GM19455 (cell line): ENCODE results near the gene ZBTB5.
"Not testable (repeated sequence)": the region's sequence is repeated elsewhere in the genome, so short reads cannot be mapped to it uniquely, and the experiment has no call there.

Source experiments
- ATAC-seq: cut with Tn5 transposase; IDR thresholded peaks from one replicate; pipeline ENCODE4 v1.9.1; 2021; ENCODE audit not compliant: unreplicated experiment

The ZBTB5 gene

DNA sequence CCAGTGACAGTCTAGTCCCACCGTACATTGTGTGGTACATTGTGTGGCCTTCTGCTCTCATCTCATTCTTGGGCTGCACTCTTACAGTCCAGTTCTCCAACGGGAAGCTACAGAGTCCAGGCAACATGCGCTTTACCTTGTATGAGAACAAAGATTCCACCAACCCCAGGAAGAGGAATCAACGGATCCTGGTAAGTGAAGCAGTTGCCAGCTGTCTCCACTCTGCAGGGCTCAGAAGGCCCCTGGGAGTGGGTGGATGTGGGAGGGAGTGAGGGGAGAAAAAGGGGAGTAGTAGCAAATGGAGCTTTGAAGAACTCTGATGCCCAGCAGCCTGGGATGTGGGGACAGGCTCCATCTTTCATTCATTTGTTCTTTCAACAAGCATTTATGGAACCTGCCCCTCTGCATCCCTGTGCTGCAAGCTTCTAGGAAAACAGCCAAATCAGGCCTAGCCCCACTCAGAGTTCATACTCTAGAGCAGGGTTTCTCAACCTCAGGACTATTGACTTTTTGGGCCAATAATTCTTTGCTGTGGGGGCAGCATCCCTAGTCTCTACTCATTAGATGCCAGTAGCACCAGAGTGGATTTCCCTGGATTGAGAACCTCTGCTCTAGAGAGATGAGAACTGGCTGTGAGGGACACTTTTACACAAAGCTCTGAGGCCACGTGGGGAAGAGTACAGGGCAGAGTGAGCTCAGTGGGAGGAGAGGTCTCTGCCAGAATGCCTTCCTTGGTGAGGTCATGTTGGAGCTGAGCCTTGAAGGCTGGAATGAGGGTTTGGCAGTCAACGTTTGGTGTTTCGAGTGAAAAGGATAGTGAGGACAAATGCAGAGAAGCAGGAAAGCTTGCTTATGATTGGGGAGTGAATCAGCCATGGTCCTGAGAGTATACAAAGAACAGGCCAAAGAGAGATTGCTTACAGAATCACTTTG lies 21.6 kb upstream of the ZBTB5 start:
- ATAC-seq: no peak

DNA sequence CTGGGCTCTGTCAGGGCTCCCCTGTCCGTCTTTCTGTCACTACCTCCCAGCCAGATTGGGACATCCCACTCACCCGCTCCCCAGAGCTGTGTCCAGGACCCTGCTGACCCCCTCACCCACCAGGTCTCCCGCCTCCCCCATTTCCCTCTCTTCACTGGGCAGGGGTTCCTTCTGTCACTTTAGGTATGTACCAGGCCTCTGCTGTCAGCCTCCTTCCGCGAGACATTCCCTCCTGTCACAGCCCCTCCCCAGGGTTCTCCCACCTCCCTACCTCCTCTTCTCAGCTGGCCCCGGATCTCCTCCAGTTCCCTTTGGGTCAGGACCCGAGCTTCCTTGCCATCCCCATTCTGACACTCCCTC lies 21.0 kb upstream of the ZBTB5 start:
- ATAC-seq: no peak

DNA sequence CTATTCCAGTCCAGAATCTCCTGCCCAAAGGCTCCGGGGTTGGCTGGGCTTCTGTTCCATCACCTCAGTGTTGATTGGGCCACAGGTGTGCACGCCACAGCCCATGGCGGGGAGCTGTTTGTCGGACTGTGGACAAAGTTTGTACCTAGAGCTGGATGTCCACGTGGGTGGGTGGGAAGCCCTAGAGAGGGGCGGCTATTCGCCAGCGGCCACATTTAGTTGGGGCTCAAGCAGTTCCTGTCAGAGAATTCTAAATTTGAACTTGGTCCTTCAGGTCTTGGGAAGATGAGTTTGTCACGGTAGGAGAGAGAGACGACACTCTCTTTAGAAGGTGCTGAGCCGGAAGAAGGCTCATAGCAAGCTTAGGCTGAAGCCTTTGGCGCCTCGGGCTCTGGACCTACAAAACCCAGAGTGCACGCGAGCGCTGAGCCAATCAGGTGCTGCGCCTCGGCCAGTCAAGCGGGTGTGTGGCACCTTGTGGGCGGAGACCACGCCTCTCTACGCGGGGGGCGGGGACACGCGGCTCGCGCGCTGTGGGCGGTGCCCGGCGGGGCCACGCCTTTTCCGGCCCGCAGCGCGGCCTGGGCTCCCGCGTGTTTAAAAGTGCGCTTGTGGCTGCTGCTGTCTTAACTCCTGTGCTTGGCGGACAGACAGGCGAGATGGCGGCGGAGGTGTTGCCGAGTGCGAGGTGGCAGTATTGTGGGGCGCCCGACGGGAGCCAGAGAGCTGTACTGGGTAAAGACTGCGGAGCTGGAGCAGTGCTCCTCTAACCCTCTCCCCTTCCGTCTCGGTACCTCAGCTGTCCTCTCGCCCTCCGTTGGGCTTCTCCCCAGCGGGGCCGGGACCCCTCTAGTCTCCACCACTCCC lies 20.4 kb upstream of the ZBTB5 start, which contains the start of gene POLR1E:
POLR1E (plus strand) TSS at position 560 of the 867 bp plus-strand sequence; CDS start at position 660, 100 bp downstream.
- ATAC-seq: peak; percentile 98

DNA sequence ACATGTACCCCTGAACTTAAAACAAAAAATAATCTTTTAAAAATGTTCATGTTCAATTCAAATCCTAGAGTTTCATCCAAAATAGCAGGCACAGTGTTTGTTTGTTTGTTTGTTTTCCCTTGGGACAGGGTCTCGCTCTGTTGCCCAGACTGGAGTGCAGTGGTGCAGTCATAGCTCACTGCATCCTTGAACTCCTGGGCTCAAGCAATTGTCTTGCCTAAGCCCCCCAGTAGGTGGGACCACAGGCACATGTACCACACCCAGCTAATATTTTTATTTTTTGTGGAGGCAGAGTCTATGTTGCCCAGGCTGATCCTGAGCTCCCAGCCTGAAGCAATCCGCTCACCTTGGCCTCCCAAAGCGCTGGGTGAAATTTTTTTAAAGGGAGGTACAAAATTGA lies 15.5 kb upstream of the ZBTB5 start:
- ATAC-seq: no peak

DNA sequence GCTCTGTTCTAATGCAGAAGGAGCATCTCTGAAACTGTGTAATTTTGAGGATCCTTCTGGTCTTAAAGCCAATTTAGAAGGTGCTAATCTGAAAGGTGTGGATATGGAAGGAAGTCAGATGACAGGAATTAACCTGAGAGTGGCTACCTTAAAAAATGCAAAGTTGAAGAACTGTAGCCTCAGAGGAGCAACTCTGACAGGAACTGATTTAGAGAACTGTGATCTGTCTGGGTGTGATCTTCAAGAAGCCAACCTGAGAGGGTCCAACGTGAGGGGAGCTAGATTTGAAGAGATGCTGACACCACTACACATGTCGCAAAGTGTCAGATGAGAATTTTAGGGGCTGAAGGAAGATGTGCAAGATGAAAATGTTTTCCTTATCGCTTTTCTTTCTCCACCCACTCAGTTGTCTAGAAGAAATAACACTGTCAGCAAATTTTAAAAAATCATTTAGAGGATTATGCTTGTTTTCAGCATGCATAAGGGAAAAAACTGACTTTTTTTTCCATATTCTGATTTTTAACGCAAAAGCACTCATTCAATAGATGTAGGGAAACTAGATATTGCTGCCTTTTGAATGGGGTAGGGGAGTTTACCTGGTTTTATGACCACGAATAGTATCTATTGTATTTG lies 12.9 kb upstream of the ZBTB5 start:
- not testable (repeated sequence) for ATAC-seq

DNA sequence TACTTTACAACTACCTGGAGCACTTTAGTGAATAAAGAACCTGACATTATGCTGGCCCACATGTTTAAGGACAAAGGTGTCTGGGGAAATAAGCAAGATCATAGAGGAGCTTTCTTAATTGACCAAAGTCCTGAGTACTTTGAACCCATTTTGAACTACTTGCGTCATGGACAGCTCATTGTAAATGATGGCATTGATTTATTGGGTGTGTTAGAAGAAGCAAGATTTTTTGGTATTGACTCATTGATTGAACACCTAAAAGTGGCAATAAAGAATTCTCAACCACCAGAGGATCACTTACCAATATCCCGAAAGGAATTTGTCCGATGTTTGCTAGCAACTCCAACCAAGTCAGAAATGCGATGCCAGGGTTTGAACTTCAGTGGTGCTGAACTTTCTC lies 12.2 kb upstream of the ZBTB5 start:
- not testable (repeated sequence) for ATAC-seq

- no peak for ATAC-seq
These were observed 11.7 kb upstream of the ZBTB5 start for GRCh38 chr9:37476930-37477329.

- no peak for ATAC-seq
These were observed 9.2 kb upstream of the ZBTB5 start for GRCh38 chr9:37474438-37474837.

- not testable (repeated sequence) for ATAC-seq
These were observed 8.7 kb upstream of the ZBTB5 start for GRCh38 chr9:37473982-37474381.

DNA sequence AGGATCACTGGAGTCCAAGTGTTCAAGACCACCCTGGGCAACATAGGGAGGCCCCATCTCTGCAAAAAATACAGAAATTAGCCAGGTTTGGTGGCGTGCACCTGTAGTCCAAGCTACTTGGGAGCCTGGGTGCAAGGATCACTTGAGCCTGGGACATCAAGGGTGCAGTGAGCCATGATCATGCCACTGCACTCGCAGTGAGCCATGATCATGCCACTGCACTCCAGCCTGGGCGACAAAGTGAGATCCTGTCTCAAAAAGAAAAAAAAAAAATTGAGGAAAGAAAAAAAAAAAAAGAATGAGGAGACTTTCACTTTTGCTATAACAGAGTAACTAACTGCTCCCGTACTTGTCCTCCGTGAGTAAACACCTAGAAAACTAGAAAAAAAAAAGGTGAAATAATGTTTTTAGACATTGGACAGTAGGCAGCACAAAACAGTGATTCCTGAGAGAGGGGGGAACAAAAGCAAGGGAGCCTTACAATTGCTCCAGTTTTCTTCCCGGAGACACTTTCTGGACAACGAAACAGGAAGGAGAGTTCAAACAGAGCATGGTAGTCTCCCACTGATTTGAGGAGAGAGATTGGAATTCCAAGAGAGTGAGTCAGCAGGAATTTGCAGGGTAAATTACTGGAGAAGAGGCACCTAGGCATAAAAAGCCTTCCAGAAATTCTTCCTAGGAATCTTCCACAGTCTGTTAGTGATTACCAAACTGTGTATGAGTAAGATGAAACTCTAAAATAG lies 6.9 kb upstream of the ZBTB5 start:
- ATAC-seq: no peak

DNA sequence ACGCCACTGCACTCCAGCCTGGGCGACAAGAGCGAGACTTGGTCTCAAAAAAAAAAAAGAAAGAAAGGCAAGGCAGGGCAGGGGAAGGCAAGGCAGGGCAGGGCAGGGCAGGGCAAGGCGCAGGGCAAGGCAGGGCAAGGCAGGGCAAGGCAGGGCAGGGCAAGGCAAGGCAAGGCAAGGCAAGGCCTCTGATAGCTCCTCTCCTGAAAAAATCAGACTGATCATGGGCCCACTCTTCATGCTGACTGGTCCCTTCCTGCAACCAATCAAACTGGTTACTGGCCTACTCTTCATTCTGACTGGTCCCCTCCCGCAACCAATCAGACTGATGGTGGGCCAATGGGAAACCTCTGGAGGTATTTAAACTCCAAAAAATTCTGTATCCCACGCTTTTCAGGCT lies 3.4 kb upstream of the ZBTB5 start:
- no peak for ATAC-seq

GRCh38 chr9:37467530-37467929 lies 2.3 kb upstream of the ZBTB5 start:
- not testable (repeated sequence) for ATAC-seq

- peak; percentile 1 for ATAC-seq
These were observed 923 bp upstream of the ZBTB5 start for GRCh38 chr9:37466037-37466709.

GRCh38 chr9:37464426-37465248 lies 613 bp downstream of the ZBTB5 start:
- peak; percentile 43 for ATAC-seq

DNA sequence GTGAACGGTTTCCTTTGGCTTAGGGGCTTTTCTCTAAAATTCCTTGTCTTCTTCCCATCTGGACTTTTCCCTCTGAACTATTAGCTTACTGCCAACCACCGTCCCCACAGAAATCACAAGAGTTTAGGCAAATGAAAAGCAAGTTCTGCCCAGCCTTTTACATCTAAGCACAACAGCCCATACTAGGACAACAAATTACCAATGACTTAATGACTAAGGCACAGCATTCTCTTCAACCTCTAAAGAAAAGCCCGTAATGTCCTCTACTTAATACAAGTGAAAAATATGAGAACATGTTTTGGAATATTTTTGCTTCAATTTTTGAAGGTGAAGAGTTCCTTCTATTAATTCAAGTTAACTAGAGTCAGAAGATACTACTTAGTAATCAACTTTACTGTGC lies 1.2 kb downstream of the ZBTB5 start:
- ATAC-seq: no peak

DNA sequence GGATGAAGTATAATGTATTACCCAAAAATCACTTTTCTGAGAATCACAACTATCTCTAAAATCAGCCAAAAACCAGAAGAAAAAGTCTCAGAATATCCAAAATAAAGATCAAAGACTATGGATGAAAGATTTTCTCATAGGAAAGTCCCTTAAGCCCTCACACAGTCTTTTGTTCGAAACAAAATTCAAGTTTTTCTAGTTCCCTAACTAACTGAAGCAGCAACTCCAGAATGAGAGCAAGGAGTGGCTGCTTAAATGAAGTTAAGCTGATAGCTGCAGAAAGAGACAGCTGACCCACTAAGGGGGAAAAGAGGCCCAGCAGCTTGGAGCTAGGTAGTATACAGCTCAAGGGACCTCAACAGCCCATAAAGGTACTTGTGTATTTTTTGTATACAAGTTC lies 8.4 kb downstream of the ZBTB5 start:
- no peak for ATAC-seq

- ATAC-seq: no peak
These were observed 9.2 kb downstream of the ZBTB5 start for GRCh38 chr9:37455884-37456647.

GRCh38 chr9:37454238-37454637 lies 11.0 kb downstream of the ZBTB5 start:
- no peak for ATAC-seq
